MM.1S (cell line): ENCODE data around the gene XRRA1.

Source experiments
- EZH2 ChIP-seq: fragments of 300-600 bp; sonication (generic); optimal IDR thresholded peaks from 2 replicates; pipeline ENCODE3; 2017; ENCODE audit warnings: low read depth, mild to moderate bottlenecking, antibody characterized with exemption, low read length, mixed read lengths
- EZH2phosphoT487 ChIP-seq: fragments of 300-600 bp; sonication (generic); IDR thresholded peaks from 2 replicates; pipeline ENCODE4 v1.6.1; 2018; ENCODE audit warnings: antibody characterized with exemption, low read length
- TF ChIP-seq, protein P1 (sequence below): fragments of 300-600 bp; sonication (generic); IDR thresholded peaks from 2 replicates; pipeline ENCODE4 v1.5.1; 2016; ENCODE audit warnings: antibody characterized with exemption, low read length, mixed read lengths

DNA sequence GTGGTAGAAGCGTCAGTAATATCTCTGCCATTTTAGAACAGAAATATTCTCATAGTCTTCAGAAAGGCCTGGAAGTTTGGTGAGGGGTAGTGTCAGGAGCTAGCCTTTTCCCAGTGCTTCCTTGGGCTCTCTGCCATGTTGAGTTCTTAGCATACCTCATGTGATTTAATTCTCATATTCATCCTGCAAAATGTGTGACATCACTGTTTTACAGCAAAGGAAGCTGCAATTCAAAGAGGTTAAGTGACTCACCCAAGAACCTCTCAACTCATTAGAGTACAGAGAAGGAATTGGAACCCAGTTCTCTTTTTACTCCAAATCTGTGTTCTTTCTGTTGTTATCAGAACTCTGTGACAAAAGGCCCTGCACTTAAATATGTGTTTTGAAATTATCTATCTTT, 128.1 kb downstream of the XRRA1 start:
- TF ChIP-seq, protein P1, sequence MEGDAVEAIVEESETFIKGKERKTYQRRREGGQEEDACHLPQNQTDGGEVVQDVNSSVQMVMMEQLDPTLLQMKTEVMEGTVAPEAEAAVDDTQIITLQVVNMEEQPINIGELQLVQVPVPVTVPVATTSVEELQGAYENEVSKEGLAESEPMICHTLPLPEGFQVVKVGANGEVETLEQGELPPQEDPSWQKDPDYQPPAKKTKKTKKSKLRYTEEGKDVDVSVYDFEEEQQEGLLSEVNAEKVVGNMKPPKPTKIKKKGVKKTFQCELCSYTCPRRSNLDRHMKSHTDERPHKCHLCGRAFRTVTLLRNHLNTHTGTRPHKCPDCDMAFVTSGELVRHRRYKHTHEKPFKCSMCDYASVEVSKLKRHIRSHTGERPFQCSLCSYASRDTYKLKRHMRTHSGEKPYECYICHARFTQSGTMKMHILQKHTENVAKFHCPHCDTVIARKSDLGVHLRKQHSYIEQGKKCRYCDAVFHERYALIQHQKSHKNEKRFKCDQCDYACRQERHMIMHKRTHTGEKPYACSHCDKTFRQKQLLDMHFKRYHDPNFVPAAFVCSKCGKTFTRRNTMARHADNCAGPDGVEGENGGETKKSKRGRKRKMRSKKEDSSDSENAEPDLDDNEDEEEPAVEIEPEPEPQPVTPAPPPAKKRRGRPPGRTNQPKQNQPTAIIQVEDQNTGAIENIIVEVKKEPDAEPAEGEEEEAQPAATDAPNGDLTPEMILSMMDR: no peak
- TF ChIP-seq EZH2 (no peak), EZH2phosphoT487 (no peak)
